HFF-Myc (cell line): Measurements from ENCODE around the gene MRPL51.
"Not testable (repeated sequence)": the region's sequence is repeated elsewhere in the genome, so short reads cannot be mapped to it uniquely, and the experiment has no call there.

ENCODE experiments used
- DNase-seq: peaks from one replicate; pipeline ENCODE4 v3.0.0-alpha.2; 2011; ENCODE audit warnings: low read depth; ENCODE audit errors: extremely low read depth
- H3K4me3 ChIP-seq: replicated peaks from 2 replicates; pipeline ENCODE4 v1.5.1; 2011; ENCODE audit warnings: low read depth, mild to moderate bottlenecking, control low read depth, low read length
- CTCF ChIP-seq: IDR thresholded peaks from 2 replicates; pipeline ENCODE4 v1.5.1; 2012; ENCODE audit warnings: mild to moderate bottlenecking, low read depth, low read length, control low read depth; ENCODE audit errors: missing control alignments

MRPL51 gene

GRCh38 chr12:6478416-6478815 is 14.6 kb downstream of the MRPL51 start:
- DNase-seq = no peak
- H3K4me3 ChIP-seq = no peak overlapping the region
- no peak for TF ChIP-seq CTCF

DNA sequence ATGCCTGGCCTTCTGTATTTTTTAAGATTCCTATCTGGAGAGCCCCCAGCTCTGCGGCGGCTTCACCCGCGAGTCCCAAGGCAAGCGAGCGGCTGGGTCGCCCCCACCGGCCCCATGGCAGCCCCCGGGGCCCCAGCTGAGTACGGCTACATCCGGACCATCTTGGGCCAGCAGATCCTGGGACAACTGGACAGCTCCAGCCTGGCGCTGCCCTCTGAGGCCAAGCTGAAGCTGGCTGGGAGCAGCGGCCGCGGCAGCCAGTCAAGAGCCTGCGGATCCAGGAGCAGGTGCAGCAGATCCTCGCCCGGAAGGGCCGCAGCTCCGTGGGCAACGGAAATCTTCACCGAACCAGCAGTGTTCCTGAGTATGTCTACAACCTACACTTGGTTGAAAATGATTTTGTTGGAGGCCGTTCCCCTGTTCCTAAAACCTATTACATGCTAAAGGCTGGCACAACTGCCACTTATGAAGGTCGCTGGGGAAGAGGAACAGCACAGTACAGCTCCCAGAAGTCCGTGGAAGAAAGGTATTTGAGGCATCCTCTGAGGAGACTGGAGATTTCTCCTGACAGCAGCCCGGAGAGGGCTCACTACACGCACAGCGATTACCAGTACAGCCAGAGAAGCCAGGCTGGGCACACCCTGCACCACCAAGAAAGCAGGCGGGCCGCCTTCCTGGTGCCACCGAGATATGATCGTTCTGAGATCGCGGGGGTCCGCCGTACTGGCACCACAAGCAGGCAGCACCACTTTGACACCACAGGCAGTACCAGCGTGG is 15.3 kb downstream of the MRPL51 start:
- not testable (repeated sequence) for DNase-seq, H3K4me3 ChIP-seq

- TF ChIP-seq CTCF = no peak
- H3K4me3 ChIP-seq = no peak overlapping the region
- no peak for DNase-seq
These were observed 16.6 kb downstream of the MRPL51 start for GRCh38 chr12:6476489-6476888.

DNA sequence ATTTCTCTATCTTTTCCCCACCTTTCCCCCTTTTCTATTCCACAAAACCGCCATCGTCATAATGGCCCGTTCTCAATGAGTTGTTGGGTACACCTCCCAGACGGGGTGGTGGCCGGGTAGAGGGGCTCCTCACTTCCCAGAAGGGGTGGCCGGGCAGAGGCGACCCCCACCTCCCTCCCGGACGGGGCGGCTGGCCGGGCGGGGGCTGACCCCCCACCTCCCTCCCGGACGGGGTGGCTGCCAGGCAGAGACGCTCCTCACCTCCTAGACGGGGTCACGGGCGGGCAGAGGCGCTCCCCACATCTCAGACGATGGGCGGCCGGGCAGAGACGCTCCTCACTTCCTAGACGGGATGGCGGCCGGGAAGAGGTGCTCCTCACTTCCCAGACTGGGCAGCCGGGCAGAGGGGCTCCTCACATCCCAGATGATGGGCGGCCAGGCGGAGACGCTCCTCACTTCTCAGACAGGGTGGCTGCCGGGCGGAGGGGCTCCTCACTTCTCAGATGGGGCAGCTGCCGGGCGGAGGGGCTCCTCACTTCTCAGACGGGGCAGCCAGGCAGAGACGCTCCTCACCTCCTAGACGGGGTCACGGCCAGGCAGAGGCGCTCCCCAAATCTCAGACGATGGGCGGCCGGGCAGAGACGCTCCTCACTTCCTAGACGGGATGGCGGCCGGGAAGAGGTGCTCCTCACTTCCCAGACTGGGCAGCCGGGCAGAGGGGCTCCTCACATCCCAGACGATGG is 17.7 kb downstream of the MRPL51 start:
- DNase-seq, H3K4me3 ChIP-seq: not testable (repeated sequence)

- H3K4me3 ChIP-seq = no peak overlapping the region
- DNase-seq = no peak
- TF ChIP-seq CTCF = no peak
These were observed 20.6 kb downstream of the MRPL51 start for GRCh38 chr12:6472491-6472890.

- DNase-seq = no peak
- no peak for TF ChIP-seq CTCF
- H3K4me3 ChIP-seq = no peak overlapping the region
These were observed 21.1 kb downstream of the MRPL51 start for GRCh38 chr12:6471989-6472360.

- peak; percentile 87 for DNase-seq
- no peak for TF ChIP-seq CTCF
These were observed 22.5 kb downstream of the MRPL51 start, which contains the start of gene VAMP1 for GRCh38 chr12:6470375-6471163. TSS of gene VAMP1 (minus strand) at chr12:6470677. CDS start at chr12:6470531, 146 bp downstream.

More at GRCh38 chr12:6470375-6471163, 22.5 kb downstream of the MRPL51 start, which contains the start of gene VAMP1:
- H3K4me3 ChIP-seq = peak within 1 kb of the TSS; percentile 55
